ENCODE data around the gene FAM124A. TPM values are rescaled to one million over a fixed set of nuclear protein-coding genes. Genes with fewer than 3 reads are reported as not detected.

Gene FAM124A
- total RNA-seq, 1 experiment from 2014 or later, result 3.1 TPM

- CTCF ChIA-PET, result no interaction called here
- POLR2A ChIA-PET, result no interaction called here
- Histone ChIP-seq H3K36me3 (ENCODE audit: control insufficient read depth in 1 of 2, insufficient read depth in 2 of 2, low read length in 2 of 2) (no peaks in the 10 kb centered on the region), H3K4me2 (ENCODE audit: low read length) (no peak overlapping the region), H4K20me1 (ENCODE audit: insufficient read depth) (no peaks in the 10 kb centered on the region), H2AFZ (ENCODE audit: low read depth, low read length, poor library complexity, severe bottlenecking) (no peak overlapping the region), H3K27ac (ENCODE audit: low read depth, low read length) (no peak overlapping the region), H3K4me1 (ENCODE audit: control insufficient read depth in 1 of 2, insufficient read depth in 2 of 2, low read length in 2 of 2) (no peaks in the 10 kb centered on the region), H3K9me2 (ENCODE audit: insufficient read depth) (no peaks in the 10 kb centered on the region), H3K27me3 (ENCODE audit: insufficient read depth, low read length) (no peaks in the 10 kb centered on the region), H3K4me3 (replicated peaks in 1 of 2; ENCODE audit: low read depth in 1 of 2, low read length in 2 of 2) (no peak overlapping the region), H3K79me2 (ENCODE audit: insufficient read depth, low read length) (no peaks in the 10 kb centered on the region), H3K9me3 (ENCODE audit: control insufficient read depth in 1 of 2, insufficient read depth in 1 of 2, low read depth in 1 of 2, low read length in 2 of 2) (no peaks in the 10 kb centered on the region), H3K9ac (ENCODE audit: low read length) (no peak overlapping the region)
- DNase-seq (ENCODE audit: low read depth, low spot score) (no peak), ATAC-seq (no peak)
- intact Hi-C loops (cut with micrococcal nuclease), result no loop called here
- no TSS peak for BruUV-seq (replicated peaks)
- RAD21 ChIA-PET (ENCODE audit: low non-redundant PET in 1 of 2, low total read pairs in 2 of 2, uncharacterized antibody in 2 of 2, unreplicated experiment in 2 of 2), result no interaction called here
- TF ChIP-seq CBX3 (IDR thresholded peaks at IDR 0.05; ENCODE audit: low read depth) (no peak), SRF (IDR thresholded peaks at IDR 0.05; ENCODE audit: low read depth) (no peak), MAX (IDR thresholded peaks at IDR 0.05) (no peak), JUND (IDR thresholded peaks at IDR 0.05) (no peak), TCF7L2 (IDR thresholded peaks at IDR 0.05; ENCODE audit: borderline replicate concordance, extremely low read depth, insufficient read depth, insufficient read length) (no peak)
Measured at GRCh38 chr13:51318015-51318414, 95.8 kb downstream of the FAM124A start.

DNA sequence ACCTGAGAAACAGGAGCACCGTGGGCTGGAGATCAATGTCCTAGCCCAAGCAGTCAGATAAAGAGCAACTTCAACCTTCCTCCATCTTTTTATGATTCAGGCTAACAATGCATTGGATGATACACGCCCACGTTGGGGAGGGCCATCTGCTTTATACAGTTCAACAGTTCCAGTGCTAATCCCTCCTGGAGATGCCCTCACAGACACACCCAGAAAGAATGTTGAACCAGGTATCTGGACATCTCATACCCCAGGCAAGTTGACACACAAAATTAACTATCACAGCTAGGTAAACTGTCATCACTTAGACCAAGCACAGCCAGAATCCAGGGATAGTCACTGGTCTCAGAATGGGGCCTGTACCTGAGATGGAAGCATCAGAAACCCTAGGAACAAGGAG, 96.7 kb downstream of the FAM124A start:
- no peak overlapping the region for H3K9ac ChIP-seq (ENCODE audit: low read length)
- no peak for ATAC-seq
- intact Hi-C loops (cut with micrococcal nuclease), result no loop called here
- no peaks in the 10 kb centered on the region for H3K36me3 ChIP-seq (ENCODE audit: control insufficient read depth in 1 of 2, insufficient read depth in 2 of 2, low read length in 2 of 2)
- no peak overlapping the region for H2AFZ ChIP-seq (ENCODE audit: low read depth, low read length, poor library complexity, severe bottlenecking)
- H3K27ac ChIP-seq (ENCODE audit: low read depth, low read length), result no peak overlapping the region
- no peaks in the 10 kb centered on the region for H3K9me3 ChIP-seq (ENCODE audit: control insufficient read depth in 1 of 2, insufficient read depth in 1 of 2, low read depth in 1 of 2, low read length in 2 of 2)
- H3K4me2 ChIP-seq (ENCODE audit: low read length), result no peak overlapping the region
- DNase-seq (ENCODE audit: low read depth, low spot score), result no peak
- H3K79me2 ChIP-seq (ENCODE audit: insufficient read depth, low read length), result no peaks in the 10 kb centered on the region
- H4K20me1 ChIP-seq (ENCODE audit: insufficient read depth), result no peaks in the 10 kb centered on the region
- CTCF ChIA-PET, result no interaction called here
- TF ChIP-seq REST (IDR thresholded peaks at IDR 0.05; ENCODE audit: low read depth) (no peak), TCF7L2 (IDR thresholded peaks at IDR 0.05; ENCODE audit: borderline replicate concordance, extremely low read depth, insufficient read depth, insufficient read length) (no peak), POLR2AphosphoS5 (IDR thresholded peaks at IDR 0.05; ENCODE audit: low read depth, low read length) (no peak), POLR2A (IDR thresholded peaks at IDR 0.05; ENCODE audit: borderline replicate concordance, extremely low read depth, insufficient read depth, insufficient read length) (no peak), ELF1 (IDR thresholded peaks at IDR 0.05; ENCODE audit: borderline replicate concordance, low read depth) (no peak)
- no peak overlapping the region for H3K4me3 ChIP-seq (replicated peaks in 1 of 2; ENCODE audit: low read depth in 1 of 2, low read length in 2 of 2)
- RAD21 ChIA-PET (ENCODE audit: low non-redundant PET in 1 of 2, low total read pairs in 2 of 2, uncharacterized antibody in 2 of 2, unreplicated experiment in 2 of 2), result no interaction called here
- no TSS peak for BruUV-seq (replicated peaks)
- no peaks in the 10 kb centered on the region for H3K9me2 ChIP-seq (ENCODE audit: insufficient read depth)
- no peaks in the 10 kb centered on the region for H3K4me1 ChIP-seq (ENCODE audit: control insufficient read depth in 1 of 2, insufficient read depth in 2 of 2, low read length in 2 of 2)
- H3K27me3 ChIP-seq (ENCODE audit: insufficient read depth, low read length), result no peaks in the 10 kb centered on the region
- POLR2A ChIA-PET, result no interaction called here
